M059J (cell line): ENCODE measurements around the gene RAB22A. TPM values are rescaled to one million over a fixed set of nuclear protein-coding genes. Genes with fewer than 3 reads are reported as not detected.
"Not testable (repeated sequence)": the region's sequence is repeated elsewhere in the genome, so short reads cannot be mapped to it uniquely, and the experiment has no call there.

Source experiments
- DNase-seq: peaks from one replicate; pipeline ENCODE4 v3.0.0-alpha.2; 2012; ENCODE audit warnings: low read depth
- total RNA-seq: library from RNA; depleted of rRNA; stranded (reverse); fragments of >200 nt; shearing (Covaris generic); gene quantifications from 2 replicates; pipeline ENCODE4 v1.2.3, GENCODE V29; 2014; rRNA removed

RAB22A gene
- total RNA-seq, 1 experiment from 2014 or later, result 25.5 TPM

- no peak for DNase-seq
Observed at GRCh38 chr20:58408603-58409246, 99.2 kb downstream of the RAB22A start.

GRCh38 chr20:58414216-58414615 lies 104.7 kb downstream of the RAB22A start:
- not testable (repeated sequence) for DNase-seq

- DNase-seq, result not testable (repeated sequence)
Observed at GRCh38 chr20:58414786-58415185, 105.3 kb downstream of the RAB22A start.

DNA sequence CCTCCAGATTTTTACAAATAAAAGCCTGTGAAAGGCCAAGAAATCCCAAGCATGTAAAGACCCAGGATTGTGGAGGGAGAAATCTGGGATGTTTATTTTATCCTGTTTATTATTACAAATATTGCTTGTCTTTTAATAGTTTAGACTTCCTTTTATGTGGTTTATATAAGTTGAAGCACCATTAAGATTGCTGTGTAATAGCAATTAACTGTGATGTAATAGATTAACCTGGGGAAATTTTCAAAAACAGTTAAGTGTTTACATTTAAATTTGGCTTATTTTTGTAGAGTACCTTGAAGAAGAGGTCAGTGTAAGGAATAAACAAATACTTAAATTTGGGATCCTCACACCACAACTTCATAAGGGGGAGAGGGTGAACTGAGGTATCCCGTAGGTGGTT lies 106.5 kb downstream of the RAB22A start:
- DNase-seq, result no peak

GRCh38 chr20:58416835-58417234 lies 107.3 kb downstream of the RAB22A start:
- no peak for DNase-seq

Other genes starting within 250 kb of the RAB22A start
- not detected in 2 replicates for gene ANKRD60, start 81.1 kb upstream of the RAB22A start, total RNA-seq
- 20.6 and 34.7 TPM in 2 replicates for gene VAPB, start 79.5 kb downstream of the RAB22A start, total RNA-seq
- 14.2 and 24.2 TPM in 2 replicates for gene APCDD1L, start 205.7 kb downstream of the RAB22A start, total RNA-seq